Vagina (tissue), 2 donors: ENCODE results near the gene LGR4. TPM values are rescaled to one million over a fixed set of nuclear protein-coding genes. Genes with fewer than 3 reads are reported as not detected.

Experiments used
- DNase-seq, 2 donors: peaks; one replicate each; pipeline ENCODE4 v3.0.0-alpha.2; 2017; ENCODE audit errors: extremely low spot score in 2 of 2
- H3K27ac ChIP-seq: fragments of 200-600 bp; sonication (generic); one replicate; pipeline ENCODE4 v1.5.1; 2019
- H3K27me3 ChIP-seq: fragments of 200-600 bp; sonication (generic); one replicate; pipeline ENCODE4 v1.5.1; 2019
- H3K36me3 ChIP-seq, 2 donors: fragments of 200-600 bp; sonication (generic); one replicate each; pipeline ENCODE4 v1.5.1; 2017 to 2019
- H3K4me1 ChIP-seq: fragments of 200-600 bp; sonication (generic); one replicate; pipeline ENCODE4 v1.5.1; 2019
- H3K4me3 ChIP-seq, 2 donors: fragments of 200-600 bp; sonication (generic); 1 replicate in 1 of 2; 2 replicates in 1 of 2; pipeline ENCODE4 v1.5.1; 2016 to 2019
- H3K9me3 ChIP-seq: fragments of 200-600 bp; sonication (generic); one replicate; pipeline ENCODE4 v1.5.1; 2019
- POLR2A ChIP-seq, 2 donors: fragments of 450-650 bp; IDR thresholded peaks; one replicate each; pipeline ENCODE4 v1.6.1; 2017; ENCODE audit warnings: antibody characterized with exemption in 2 of 2, mild to moderate bottlenecking in 2 of 2, moderate library complexity in 2 of 2
- POLR2AphosphoS5 ChIP-seq, 2 donors: sonication (generic); formaldehyde crosslinking; IDR thresholded peaks; one replicate each; pipeline ENCODE4 v1.9.0; 2017; ENCODE audit warnings: antibody characterized with exemption in 2 of 2, mild to moderate bottlenecking in 2 of 2, low read depth in 1 of 2; ENCODE audit not compliant: insufficient read depth in 1 of 2
- intact Hi-C: fragments of 100-400 bp; cut with DNase I; formaldehyde crosslinking; loops from one replicate; pipeline ENCODE4 v1.15.1; 2023
- microRNA-seq: library from miRNA; unstranded; fragments of <30 nt; microRNA quantifications from one replicate; pipeline ENCODE4, GENCODE V29; 2017; ENCODE audit warnings: borderline number of aligned reads, borderline replicate concordance
- small RNA-seq: library from RNA; depleted of rRNA; stranded (forward); fragments of <200 nt; gene quantifications from one replicate; pipeline ENCODE3, GENCODE V24; 2016
- total RNA-seq: library from RNA; depleted of rRNA; stranded (reverse); fragments of >200 nt; gene quantifications from one replicate; pipeline ENCODE4 v1.2.3, GENCODE V29; 2016
- TF ChIP-seq, protein P1 (sequence below), 3 experiments: fragments of 450-650 bp in 2 of 3; fragments of 200-600 bp in 1 of 3; sonication (generic) in 1 of 3; IDR thresholded peaks; one replicate each; pipeline ENCODE4 v1.5.1; 2017 to 2019; ENCODE audit warnings: antibody characterized with exemption in 3 of 3, mild to moderate bottlenecking in 2 of 3, moderate library complexity in 2 of 3

Gene LGR4
- total RNA-seq, 1 donor from 2014 or later = 65.6 TPM

DNA sequence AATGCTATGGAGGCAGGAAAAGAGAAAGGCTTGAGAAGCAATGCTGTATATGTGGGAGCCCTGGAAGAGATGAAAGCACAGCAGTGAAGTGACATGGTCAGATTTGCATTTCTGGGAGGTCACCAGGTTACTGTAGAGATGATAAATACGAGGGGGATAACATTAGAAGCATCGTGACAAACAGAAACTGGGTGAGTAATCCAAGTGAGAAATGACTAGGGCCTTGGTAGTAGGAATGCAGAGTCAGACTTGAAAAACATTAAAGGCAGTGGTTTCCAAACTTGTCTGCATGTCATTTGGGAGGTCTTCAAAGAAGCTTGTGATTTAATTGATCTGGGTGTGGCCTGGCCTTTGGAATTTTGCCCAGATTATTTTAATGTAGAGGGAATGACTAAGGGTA, 153.5 kb downstream of the LGR4 start:
- Histone ChIP-seq H3K4me3 (no peak overlapping the region), H3K27ac (no peak overlapping the region), H3K9me3 (no peaks in the 10 kb centered on the region), H3K36me3 (no peaks in the 10 kb centered on the region), H3K27me3 (no peaks in the 10 kb centered on the region), H3K4me1 (no peaks in the 10 kb centered on the region)
- TF ChIP-seq POLR2AphosphoS5 (IDR thresholded peaks at IDR 0.05; ENCODE audit: insufficient read depth in 1 of 2, low read depth in 1 of 2) (no peak), POLR2A (IDR thresholded peaks at IDR 0.05) (no peak)
- TF ChIP-seq, protein P1, sequence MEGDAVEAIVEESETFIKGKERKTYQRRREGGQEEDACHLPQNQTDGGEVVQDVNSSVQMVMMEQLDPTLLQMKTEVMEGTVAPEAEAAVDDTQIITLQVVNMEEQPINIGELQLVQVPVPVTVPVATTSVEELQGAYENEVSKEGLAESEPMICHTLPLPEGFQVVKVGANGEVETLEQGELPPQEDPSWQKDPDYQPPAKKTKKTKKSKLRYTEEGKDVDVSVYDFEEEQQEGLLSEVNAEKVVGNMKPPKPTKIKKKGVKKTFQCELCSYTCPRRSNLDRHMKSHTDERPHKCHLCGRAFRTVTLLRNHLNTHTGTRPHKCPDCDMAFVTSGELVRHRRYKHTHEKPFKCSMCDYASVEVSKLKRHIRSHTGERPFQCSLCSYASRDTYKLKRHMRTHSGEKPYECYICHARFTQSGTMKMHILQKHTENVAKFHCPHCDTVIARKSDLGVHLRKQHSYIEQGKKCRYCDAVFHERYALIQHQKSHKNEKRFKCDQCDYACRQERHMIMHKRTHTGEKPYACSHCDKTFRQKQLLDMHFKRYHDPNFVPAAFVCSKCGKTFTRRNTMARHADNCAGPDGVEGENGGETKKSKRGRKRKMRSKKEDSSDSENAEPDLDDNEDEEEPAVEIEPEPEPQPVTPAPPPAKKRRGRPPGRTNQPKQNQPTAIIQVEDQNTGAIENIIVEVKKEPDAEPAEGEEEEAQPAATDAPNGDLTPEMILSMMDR (IDR thresholded peaks at IDR 0.05) = no peak
- DNase-seq = no peak
- intact Hi-C loops = no loop called here

DNA sequence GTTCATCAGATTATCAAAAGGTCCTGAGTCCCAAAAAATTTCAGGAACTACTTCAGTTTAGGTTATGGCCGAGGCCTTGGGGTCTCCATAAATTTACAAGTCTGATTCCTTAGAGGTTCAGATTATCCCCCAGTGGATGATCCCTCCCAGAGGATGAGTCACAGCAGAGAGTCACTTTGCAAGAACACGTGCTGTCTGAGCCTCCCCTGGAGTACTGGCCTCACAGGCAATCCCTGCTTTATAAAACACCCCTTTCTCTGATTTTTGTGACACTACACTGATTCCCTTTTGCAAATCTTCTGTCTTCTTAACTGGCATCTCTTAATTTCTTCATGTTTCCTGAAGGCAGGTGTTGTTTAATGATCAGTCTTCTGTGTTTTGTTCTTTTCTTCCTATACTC, 154.8 kb downstream of the LGR4 start:
- Histone ChIP-seq H3K9me3 (no peaks in the 10 kb centered on the region), H3K27ac (no peak overlapping the region), H3K4me3 (no peak overlapping the region), H3K4me1 (no peaks in the 10 kb centered on the region), H3K36me3 (no peaks in the 10 kb centered on the region), H3K27me3 (no peaks in the 10 kb centered on the region)
- no peak for DNase-seq
- intact Hi-C loops = no loop called here
- no peak for TF ChIP-seq POLR2A (IDR thresholded peaks at IDR 0.05)
- TF ChIP-seq, protein P1 (IDR thresholded peaks at IDR 0.05) = no peak

Small RNA genes lying within 50 kb of the gene (microRNA-seq; reads per million reads assigned to microRNA genes)
- not detected for gene MIR8087

Small RNA genes lying within 50 kb of the gene (small RNA-seq; reads per million reads assigned to genes)
- not detected for gene AC100771.1
- gene MIR8087 = not detected
- gene RNA5SP339 = not detected

Other genes starting within 250 kb of the LGR4 start
- gene CCDC34, start 109.6 kb downstream of the LGR4 start, total RNA-seq = 4.7 TPM
- gene LIN7C, start 34.0 kb upstream of the LGR4 start, total RNA-seq = 30.9 TPM
- 0.25 TPM for gene BDNF, start 227.7 kb upstream of the LGR4 start, total RNA-seq